ENCODE results near the gene NDFIP2.
A peak's percentile ranks its signal among the peaks of the same experiment; 100 is the strongest.

NDFIP2 gene

GRCh38 chr13:79480954-79481684, at the start of gene NDFIP2:
Gene NDFIP2, plus strand, starts transcription at chr13:79481155. Its CDS starts 49 bp downstream, at chr13:79481204.
- FAIRE-seq = peak; percentile 49

GRCh38 chr13:79432086-79432485, 48.9 kb upstream of the NDFIP2 start:
- no peak for FAIRE-seq

- FAIRE-seq = no peak
Measured at GRCh38 chr13:79432992-79433391, 48.0 kb upstream of the NDFIP2 start.

GRCh38 chr13:79434556-79434955, 46.4 kb upstream of the NDFIP2 start:
- FAIRE-seq = no peak

- no peak for FAIRE-seq
Measured at GRCh38 chr13:79435561-79435990, 45.4 kb upstream of the NDFIP2 start.

GRCh38 chr13:79439275-79439674, 41.7 kb upstream of the NDFIP2 start:
- no peak for FAIRE-seq

GRCh38 chr13:79440958-79441528, 39.9 kb upstream of the NDFIP2 start:
- no peak for FAIRE-seq

GRCh38 chr13:79442221-79442620, 38.7 kb upstream of the NDFIP2 start:
- FAIRE-seq = no peak

GRCh38 chr13:79442706-79443105, 38.2 kb upstream of the NDFIP2 start:
- FAIRE-seq = no peak

- no peak for FAIRE-seq
Measured at GRCh38 chr13:79445968-79446645, 34.8 kb upstream of the NDFIP2 start.

- FAIRE-seq = no peak
Measured at GRCh38 chr13:79447141-79447540, 33.8 kb upstream of the NDFIP2 start.

- no peak for FAIRE-seq
Measured at GRCh38 chr13:79447741-79448140, 33.2 kb upstream of the NDFIP2 start.

- no peak for FAIRE-seq
Measured at GRCh38 chr13:79448413-79448812, 32.5 kb upstream of the NDFIP2 start.

- no peak for FAIRE-seq
Measured at GRCh38 chr13:79450110-79450509, 30.8 kb upstream of the NDFIP2 start.

GRCh38 chr13:79451500-79451962, 29.4 kb upstream of the NDFIP2 start:
- no peak for FAIRE-seq

GRCh38 chr13:79452239-79452913, 28.6 kb upstream of the NDFIP2 start:
- no peak for FAIRE-seq

- FAIRE-seq = no peak
Measured at GRCh38 chr13:79455331-79455730, 25.6 kb upstream of the NDFIP2 start.

- FAIRE-seq = no peak
Measured at GRCh38 chr13:79456051-79456450, 24.9 kb upstream of the NDFIP2 start.

- FAIRE-seq = no peak
Measured at GRCh38 chr13:79456656-79457365, 24.1 kb upstream of the NDFIP2 start.

GRCh38 chr13:79457390-79457789, 23.6 kb upstream of the NDFIP2 start:
- no peak for FAIRE-seq

- FAIRE-seq = no peak
Measured at GRCh38 chr13:79457948-79458347, 23.0 kb upstream of the NDFIP2 start.

- FAIRE-seq = no peak
Measured at GRCh38 chr13:79458436-79458835, 22.5 kb upstream of the NDFIP2 start.

- no peak for FAIRE-seq
Measured at GRCh38 chr13:79459906-79460305, 21.0 kb upstream of the NDFIP2 start.
